ENCODE measurements around the gene PML. TPM values are rescaled to one million over a fixed set of nuclear protein-coding genes. Genes with fewer than 3 reads are reported as not detected.

Gene PML
- total and polyA plus RNA-seq, 4 donors: 33.9 to 80.5 (median 60.8) TPM

DNA sequence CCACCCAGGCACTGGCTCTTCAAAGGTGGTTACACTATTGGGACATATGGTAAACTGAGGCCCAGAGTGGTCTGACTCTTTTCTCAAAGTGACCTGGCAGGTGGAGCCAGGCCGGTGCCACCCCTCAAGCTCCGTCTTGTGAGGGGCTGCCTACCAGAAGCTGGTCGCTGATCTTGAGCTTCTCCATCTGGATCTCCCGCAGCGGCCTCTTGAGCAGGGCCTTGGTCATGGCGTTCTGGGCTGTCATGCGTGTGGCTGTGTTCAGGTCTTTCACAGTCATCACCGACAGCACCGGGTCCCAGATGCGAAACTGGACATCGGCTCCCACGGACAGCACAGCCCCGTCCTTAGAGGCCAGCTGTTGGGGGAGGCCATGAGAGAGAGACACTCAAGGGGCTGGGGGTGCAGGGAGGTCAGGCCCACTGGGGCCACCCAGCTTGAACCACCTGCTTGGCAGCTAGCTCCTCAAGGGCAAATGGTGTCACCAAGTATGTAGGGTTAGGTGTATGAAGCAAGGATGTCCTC is 6.0 kb upstream of the PML start:
- TF ChIP-seq, protein P1, sequence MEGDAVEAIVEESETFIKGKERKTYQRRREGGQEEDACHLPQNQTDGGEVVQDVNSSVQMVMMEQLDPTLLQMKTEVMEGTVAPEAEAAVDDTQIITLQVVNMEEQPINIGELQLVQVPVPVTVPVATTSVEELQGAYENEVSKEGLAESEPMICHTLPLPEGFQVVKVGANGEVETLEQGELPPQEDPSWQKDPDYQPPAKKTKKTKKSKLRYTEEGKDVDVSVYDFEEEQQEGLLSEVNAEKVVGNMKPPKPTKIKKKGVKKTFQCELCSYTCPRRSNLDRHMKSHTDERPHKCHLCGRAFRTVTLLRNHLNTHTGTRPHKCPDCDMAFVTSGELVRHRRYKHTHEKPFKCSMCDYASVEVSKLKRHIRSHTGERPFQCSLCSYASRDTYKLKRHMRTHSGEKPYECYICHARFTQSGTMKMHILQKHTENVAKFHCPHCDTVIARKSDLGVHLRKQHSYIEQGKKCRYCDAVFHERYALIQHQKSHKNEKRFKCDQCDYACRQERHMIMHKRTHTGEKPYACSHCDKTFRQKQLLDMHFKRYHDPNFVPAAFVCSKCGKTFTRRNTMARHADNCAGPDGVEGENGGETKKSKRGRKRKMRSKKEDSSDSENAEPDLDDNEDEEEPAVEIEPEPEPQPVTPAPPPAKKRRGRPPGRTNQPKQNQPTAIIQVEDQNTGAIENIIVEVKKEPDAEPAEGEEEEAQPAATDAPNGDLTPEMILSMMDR (IDR thresholded peaks at IDR 0.05; ENCODE audit: control extremely low read depth, extremely low read depth): no peak
- H3K4me1 ChIP-seq (ENCODE audit: control insufficient read depth in 5 of 5, insufficient read depth in 5 of 5, low read length in 5 of 5): peaks cover 4 to 56% (median 27%) of the 10 kb centered on the region in 5 donors
- peak overlapping the region; percentile 43 to 76 for H3K27ac ChIP-seq (ENCODE audit: low read depth in 1 of 2, low read length in 1 of 2)
- H3K4me3 ChIP-seq: no peak overlapping the region
- H3K9me3 ChIP-seq (ENCODE audit: control insufficient read depth in 4 of 4, insufficient read depth in 3 of 4, low read length in 3 of 4): no peaks in the 10 kb centered on the region
- H3K9ac ChIP-seq (ENCODE audit: insufficient read depth in 1 of 2, low read length in 2 of 2): no peak overlapping the region
- ATAC-seq (ENCODE audit: insufficient read depth, low FRiP score): no peak
- DNase-seq: no peak
- H3K36me3 ChIP-seq (ENCODE audit: control insufficient read depth in 4 of 4, insufficient read depth in 4 of 4, low read length in 4 of 4): peaks cover 0 to 4% (median 0%) of the 10 kb centered on the region in 4 donors
- WGBS, 2 donors: 97 to 99% methylated on average over 13 of the region's 13 CpGs
- no peaks in the 10 kb centered on the region for H3K27me3 ChIP-seq (ENCODE audit: control insufficient read depth in 3 of 3, insufficient read depth in 3 of 3, low read length in 2 of 3)

DNA sequence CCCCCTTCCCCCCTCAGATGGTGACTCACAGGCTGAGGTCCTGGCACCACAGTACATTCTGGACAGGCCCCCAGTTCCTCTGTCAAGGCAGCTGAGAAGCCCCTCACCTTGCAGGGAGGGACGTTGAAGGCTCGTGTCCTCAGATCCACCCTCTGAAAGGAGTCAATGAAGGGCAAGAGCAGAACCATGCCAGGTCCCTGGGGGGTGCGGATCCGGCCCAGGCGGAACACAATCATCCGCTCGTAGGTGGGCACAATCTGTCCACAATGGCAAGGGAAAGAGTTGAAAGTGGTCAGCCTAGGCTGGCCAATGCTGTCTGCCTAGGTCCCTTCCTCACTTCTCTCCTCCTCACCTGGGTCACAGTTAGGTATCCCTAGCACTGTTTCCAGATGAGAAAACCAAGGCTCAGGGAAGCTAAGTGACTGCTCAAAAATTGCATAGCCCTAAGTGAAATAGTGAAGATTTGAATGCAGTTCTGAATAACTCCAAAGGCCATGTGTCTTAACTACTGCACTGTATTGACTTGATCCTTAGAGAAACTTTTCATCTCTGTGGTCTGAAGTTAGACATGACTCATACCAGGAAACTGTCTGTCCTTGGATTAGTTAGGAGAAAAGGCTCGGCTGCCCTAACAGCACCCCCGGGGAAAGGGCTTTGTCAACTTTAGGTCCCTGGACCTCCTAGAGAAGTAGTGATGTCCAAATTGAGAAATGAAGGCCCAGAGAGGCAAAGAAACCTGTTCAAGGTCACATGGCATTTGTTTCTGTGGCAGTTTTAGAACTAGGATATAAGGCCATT is 5.3 kb upstream of the PML start:
- Histone ChIP-seq H3K9ac (ENCODE audit: insufficient read depth in 1 of 2, low read length in 2 of 2) (no peak overlapping the region), H3K9me3 (ENCODE audit: control insufficient read depth in 4 of 4, insufficient read depth in 3 of 4, low read length in 3 of 4) (no peaks in the 10 kb centered on the region), H3K36me3 (ENCODE audit: control insufficient read depth in 4 of 4, insufficient read depth in 4 of 4, low read length in 4 of 4) (peaks cover 0 to 4% (median 0%) of the 10 kb centered on the region in 4 donors), H3K27ac (ENCODE audit: low read depth in 1 of 2, low read length in 1 of 2) (peak overlapping the region; percentile 43 to 76), H3K4me3 (no peak overlapping the region), H3K4me1 (ENCODE audit: control insufficient read depth in 5 of 5, insufficient read depth in 5 of 5, low read length in 5 of 5) (peaks cover 8 to 54% (median 22%) of the 10 kb centered on the region in 5 donors), H3K27me3 (ENCODE audit: control insufficient read depth in 3 of 3, insufficient read depth in 3 of 3, low read length in 2 of 3) (no peaks in the 10 kb centered on the region)
- DNase-seq: no peak
- 77 to 85% methylated on average over 9 of the region's 9 CpGs for WGBS, 2 donors
- no peak for ATAC-seq (ENCODE audit: insufficient read depth, low FRiP score)
- TF ChIP-seq, protein P1 (IDR thresholded peaks at IDR 0.05; ENCODE audit: control extremely low read depth, extremely low read depth): no peak

- peak in 1 of 3 donors; percentile 10 for DNase-seq
- no peak for ATAC-seq (ENCODE audit: insufficient read depth, low FRiP score)
- H3K27me3 ChIP-seq (ENCODE audit: control insufficient read depth in 3 of 3, insufficient read depth in 3 of 3, low read length in 2 of 3): no peaks in the 10 kb centered on the region
- TF ChIP-seq, protein P1 (IDR thresholded peaks at IDR 0.05; ENCODE audit: control extremely low read depth, extremely low read depth): no peak
- H3K36me3 ChIP-seq (ENCODE audit: control insufficient read depth in 4 of 4, insufficient read depth in 4 of 4, low read length in 4 of 4): peaks cover 0 to 4% (median 0%) of the 10 kb centered on the region in 4 donors
- WGBS, 2 donors: 71 to 81% methylated on average over 9 of the region's 9 CpGs
- H3K27ac ChIP-seq (ENCODE audit: low read depth in 1 of 2, low read length in 1 of 2): peak overlapping the region; percentile 54 to 92
- no peaks in the 10 kb centered on the region for H3K9me3 ChIP-seq (ENCODE audit: control insufficient read depth in 4 of 4, insufficient read depth in 3 of 4, low read length in 3 of 4)
- H3K4me1 ChIP-seq (ENCODE audit: control insufficient read depth in 5 of 5, insufficient read depth in 5 of 5, low read length in 5 of 5): peaks cover 6 to 44% (median 16%) of the 10 kb centered on the region in 5 donors
- H3K4me3 ChIP-seq: no peak overlapping the region
- no peak overlapping the region for H3K9ac ChIP-seq (ENCODE audit: insufficient read depth in 1 of 2, low read length in 2 of 2)
These were observed 4.1 kb upstream of the PML start for GRCh38 chr15:73990250-73991005.

Data from lung (tissue), 12 donors.